ENCODE data around the gene IGSF9. TPM values are rescaled to one million over a fixed set of nuclear protein-coding genes. Genes with fewer than 3 reads are reported as not detected.

The IGSF9 gene
- total and polyA plus RNA-seq, 10 of the 15 experiments (the other 5 are each of a cell fraction or from before 2014, with no cell fraction given) = 0.04 to 0.07 TPM; not detected in 8

GRCh38 chr1:159970932-159971342 is 25.5 kb upstream of the IGSF9 start:
- Histone ChIP-seq H3K36me3 (ENCODE audit: control insufficient read depth in 2 of 2, insufficient read depth in 2 of 2, low read length in 1 of 2) (no peaks in the 10 kb centered on the region), H3K4me1 (ENCODE audit: control insufficient read depth, insufficient read depth, low read length) (no peaks in the 10 kb centered on the region), H2AFZ (ENCODE audit: control insufficient read depth, low read depth, low read length) (no peak overlapping the region), H4K20me1 (ENCODE audit: control insufficient read depth, insufficient read depth) (no peaks in the 10 kb centered on the region), H3K4me3 (no peak overlapping the region), H3K27ac (ENCODE audit: control insufficient read depth, insufficient read depth) (no peak overlapping the region), H3K9ac (ENCODE audit: control insufficient read depth, insufficient read depth, low read length) (no peak overlapping the region), H3K4me2 (ENCODE audit: control insufficient read depth, insufficient read depth) (no peak overlapping the region), H3K79me2 (ENCODE audit: control insufficient read depth, insufficient read depth, low read length) (no peaks in the 10 kb centered on the region), H3K9me3 (replicated peaks; ENCODE audit: control insufficient read depth, insufficient read depth, low read length) (no peaks in the 10 kb centered on the region), H3K27me3 (replicated peaks in 1 of 2; ENCODE audit: control insufficient read depth in 2 of 2, insufficient read depth in 2 of 2, low read length in 1 of 2) (peaks cover 3 to 4% of the 10 kb centered on the region in 2 experiments; a peak in 3 of 4 replicates)
- ChIA-PET CTCF (no interaction called here), RAD21 (ENCODE audit: unreplicated experiment) (no interaction called here), SMC1A (ENCODE audit: uncharacterized antibody, unreplicated experiment) (no interaction called here), POLR2A (no interaction called here)
- FAIRE-seq = no peak
- no peak for ATAC-seq
- DNase-seq (ENCODE audit: low read depth, low spot score) = no peak
- no peak for TF ChIP-seq JUNB (IDR thresholded peaks at IDR 0.05)
- TF ChIP-seq RBBP5 (conservative IDR thresholded peaks at IDR 0.05) = no peak
- TF ChIP-seq NFYB (IDR thresholded peaks at IDR 0.05; ENCODE audit: insufficient read depth, low read depth, low read length) = no peak
- no peak for TF ChIP-seq LARP7 (IDR thresholded peaks at IDR 0.05)
- TF ChIP-seq BCL3 (IDR thresholded peaks at IDR 0.05; ENCODE audit: borderline replicate concordance, insufficient read depth, low read depth, low read length, poor library complexity, severe bottlenecking) = no peak
- 25% methylated on average over 9 of the region's 9 CpGs for WGBS (ENCODE audit: insufficient coverage, insufficient replicate concordance, low lambda C conversion rate, missing lambda C conversion rate)
- in situ Hi-C loops (cut with MboI) = no loop called here
- intact Hi-C loops (cut with micrococcal nuclease; ENCODE audit: unreplicated experiment) = no loop called here
- BruUV-seq (replicated peaks) = no TSS peak

- in situ Hi-C loops (cut with MboI) (no loop called here), intact Hi-C loops (cut with micrococcal nuclease; ENCODE audit: unreplicated experiment) (no loop called here)
- CTCF ChIA-PET = interaction anchor here (0.7 to 1.4 kb wide), 2 partner anchors 33 to 39 kb away, joined by 3 read pairs; no protein-coding TSS in a partner anchor
- Histone ChIP-seq H3K9me3 (replicated peaks; ENCODE audit: control insufficient read depth, insufficient read depth, low read length) (no peaks in the 10 kb centered on the region), H2AFZ (ENCODE audit: control insufficient read depth, low read depth, low read length) (no peak overlapping the region), H3K4me1 (ENCODE audit: control insufficient read depth, insufficient read depth, low read length) (no peaks in the 10 kb centered on the region), H4K20me1 (ENCODE audit: control insufficient read depth, insufficient read depth) (no peaks in the 10 kb centered on the region), H3K4me3 (no peak overlapping the region), H3K4me2 (ENCODE audit: control insufficient read depth, insufficient read depth) (no peak overlapping the region), H3K27me3 (replicated peaks in 1 of 2; ENCODE audit: control insufficient read depth in 2 of 2, insufficient read depth in 2 of 2, low read length in 1 of 2) (peaks cover 4 to 7% of the 10 kb centered on the region in 2 experiments; a peak in 3 of 4 replicates), H3K9ac (ENCODE audit: control insufficient read depth, insufficient read depth, low read length) (no peak overlapping the region), H3K27ac (ENCODE audit: control insufficient read depth, insufficient read depth) (no peak overlapping the region), H3K79me2 (ENCODE audit: control insufficient read depth, insufficient read depth, low read length) (no peaks in the 10 kb centered on the region), H3K36me3 (ENCODE audit: control insufficient read depth in 2 of 2, insufficient read depth in 2 of 2, low read length in 1 of 2) (no peaks in the 10 kb centered on the region)
- no peak for FAIRE-seq
- POLR2A ChIA-PET = no interaction called here
- SMC1A ChIA-PET (ENCODE audit: uncharacterized antibody, unreplicated experiment) = no interaction called here
- DNase-seq (ENCODE audit: low read depth, low spot score) = no peak
- RAD21 ChIA-PET (ENCODE audit: unreplicated experiment) = interaction anchor here (0.7 to 0.9 kb wide), 3 partner anchors 13 to 76 kb away, joined by 3 to 4 read pairs (median 3); no protein-coding TSS in a partner anchor
- ATAC-seq = no peak
- WGBS (ENCODE audit: insufficient coverage, insufficient replicate concordance, low lambda C conversion rate, missing lambda C conversion rate) = 47% methylated on average over 3 of the region's 3 CpGs
- TF ChIP-seq SMC3 (IDR thresholded peaks at IDR 0.05; ENCODE audit: borderline replicate concordance, low read length) (no peak), NR2F1 (conservative IDR thresholded peaks at IDR 0.05) (no peak), KLF5 (IDR thresholded peaks at IDR 0.05; ENCODE audit: partially characterized antibody) (no peak), SREBF1 (IDR thresholded peaks at IDR 0.05; ENCODE audit: low read length) (no peak), LARP7 (IDR thresholded peaks at IDR 0.05) (no peak)
- BruUV-seq (replicated peaks) = no TSS peak
Measured at GRCh38 chr1:159968901-159969300, 23.5 kb upstream of the IGSF9 start.
